WERI-Rb-1 (cell line): ENCODE data around the gene ROBO1.

ENCODE experiments used
- DNase-seq: peaks from one replicate; pipeline ENCODE4 v3.0.0-alpha.2; 2020
- H3K27ac ChIP-seq: fragments of 250-450 bp; sonication (Bioruptor Pico); 2 replicates; pipeline ENCODE4 v1.5.1; 2020; ENCODE audit warnings: mild to moderate bottlenecking, moderate library complexity
- H3K27me3 ChIP-seq: fragments of 250-450 bp; sonication (Bioruptor Pico); 2 replicates; pipeline ENCODE4 v1.5.1; 2021; ENCODE audit warnings: mild to moderate bottlenecking, low read depth, moderate library complexity; ENCODE audit not compliant: insufficient read depth, severe bottlenecking
- H3K36me3 ChIP-seq: fragments of 250-450 bp; sonication (Bioruptor Pico); 2 replicates; pipeline ENCODE4 v1.5.1; 2020; ENCODE audit warnings: mild to moderate bottlenecking, moderate library complexity
- H3K4me3 ChIP-seq: 2 replicates; pipeline ENCODE4 v1.5.1; 2011; ENCODE audit warnings: low read depth, mild to moderate bottlenecking, control low read depth, low read length
- H3K9me3 ChIP-seq: fragments of 250-450 bp; sonication (Bioruptor Pico); 2 replicates; pipeline ENCODE4 v1.5.1; 2021; ENCODE audit warnings: mild to moderate bottlenecking, moderate library complexity; ENCODE audit not compliant: severe bottlenecking
- TF ChIP-seq, protein P1 (sequence below): IDR thresholded peaks from 2 replicates; pipeline ENCODE4 v1.5.1; 2011; ENCODE audit warnings: low read depth, mild to moderate bottlenecking, control low read depth, inconsistent platforms, low read length

The ROBO1 gene

GRCh38 chr3:78977073-78977472 lies 790.7 kb downstream of the ROBO1 start:
- H3K36me3 ChIP-seq = no peaks in the 10 kb centered on the region; the same call in 1 of the 2 replicates
- DNase-seq = no peak
- H3K27me3 ChIP-seq = no peaks in the 10 kb centered on the region
- H3K4me3 ChIP-seq = no peak overlapping the region
- no peaks in the 10 kb centered on the region for H3K9me3 ChIP-seq
- TF ChIP-seq, protein P1, sequence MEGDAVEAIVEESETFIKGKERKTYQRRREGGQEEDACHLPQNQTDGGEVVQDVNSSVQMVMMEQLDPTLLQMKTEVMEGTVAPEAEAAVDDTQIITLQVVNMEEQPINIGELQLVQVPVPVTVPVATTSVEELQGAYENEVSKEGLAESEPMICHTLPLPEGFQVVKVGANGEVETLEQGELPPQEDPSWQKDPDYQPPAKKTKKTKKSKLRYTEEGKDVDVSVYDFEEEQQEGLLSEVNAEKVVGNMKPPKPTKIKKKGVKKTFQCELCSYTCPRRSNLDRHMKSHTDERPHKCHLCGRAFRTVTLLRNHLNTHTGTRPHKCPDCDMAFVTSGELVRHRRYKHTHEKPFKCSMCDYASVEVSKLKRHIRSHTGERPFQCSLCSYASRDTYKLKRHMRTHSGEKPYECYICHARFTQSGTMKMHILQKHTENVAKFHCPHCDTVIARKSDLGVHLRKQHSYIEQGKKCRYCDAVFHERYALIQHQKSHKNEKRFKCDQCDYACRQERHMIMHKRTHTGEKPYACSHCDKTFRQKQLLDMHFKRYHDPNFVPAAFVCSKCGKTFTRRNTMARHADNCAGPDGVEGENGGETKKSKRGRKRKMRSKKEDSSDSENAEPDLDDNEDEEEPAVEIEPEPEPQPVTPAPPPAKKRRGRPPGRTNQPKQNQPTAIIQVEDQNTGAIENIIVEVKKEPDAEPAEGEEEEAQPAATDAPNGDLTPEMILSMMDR = no peak
- H3K27ac ChIP-seq = peak overlapping the region; percentile 42

DNA sequence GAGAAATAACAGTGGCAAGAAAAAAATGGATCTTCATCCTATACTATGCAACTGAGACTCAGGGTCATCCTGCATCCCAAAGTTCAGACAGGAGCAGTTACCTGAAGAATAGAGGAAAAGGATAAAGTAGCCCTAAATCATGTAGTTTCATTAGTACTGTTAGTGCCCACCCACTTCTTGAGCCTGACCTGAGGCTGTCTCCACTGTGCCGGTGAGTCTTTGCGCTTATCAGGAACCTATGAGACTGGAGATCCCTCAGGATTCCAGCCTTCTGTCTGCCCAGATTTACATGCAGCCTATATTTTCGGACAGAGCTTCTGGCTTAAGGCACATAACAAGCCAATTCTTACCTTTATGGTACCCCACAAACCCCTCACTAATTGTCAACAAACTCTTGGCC lies 791.6 kb downstream of the ROBO1 start:
- Histone ChIP-seq H3K27ac (peak overlapping the region; percentile 42; the same call in 1 of the 2 replicates), H3K36me3 (no peaks in the 10 kb centered on the region; the same call in 1 of the 2 replicates), H3K27me3 (no peaks in the 10 kb centered on the region), H3K4me3 (no peak overlapping the region), H3K9me3 (no peaks in the 10 kb centered on the region)
- TF ChIP-seq, protein P1 = no peak
- no peak for DNase-seq

DNA sequence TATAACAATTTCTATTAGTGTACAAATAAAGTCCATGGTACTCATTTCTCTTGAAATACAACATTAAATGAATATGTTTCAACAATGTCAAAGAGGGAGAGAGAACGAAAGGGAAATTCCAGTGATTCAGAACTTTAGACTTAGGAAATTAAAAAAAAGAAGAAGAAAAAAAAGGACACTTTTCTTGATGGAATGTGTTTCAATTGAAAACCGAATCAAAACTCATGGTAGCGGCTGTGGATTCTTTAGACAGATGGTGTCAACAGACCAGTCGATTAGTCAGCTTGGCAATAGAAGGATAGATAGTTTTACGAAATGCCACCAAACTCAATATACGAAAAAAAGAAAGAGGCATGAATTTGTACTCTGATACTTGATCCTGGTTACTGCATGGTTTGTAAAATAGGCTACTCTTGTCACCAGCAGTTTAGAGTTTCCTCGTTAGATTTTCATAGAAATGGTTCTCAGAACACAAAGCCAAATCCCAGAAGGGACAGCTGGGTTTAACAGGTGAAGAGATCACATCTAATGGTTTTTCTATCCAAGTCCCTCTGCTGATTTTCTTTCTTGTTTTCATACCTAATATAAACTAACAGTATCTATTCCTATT lies 793.5 kb downstream of the ROBO1 start:
- Histone ChIP-seq H3K4me3 (no peak overlapping the region), H3K36me3 (no peaks in the 10 kb centered on the region; the same call in 1 of the 2 replicates), H3K9me3 (no peaks in the 10 kb centered on the region), H3K27ac (peak overlapping the region; percentile 55), H3K27me3 (no peaks in the 10 kb centered on the region)
- TF ChIP-seq, protein P1 = no peak
- DNase-seq = no peak

DNA sequence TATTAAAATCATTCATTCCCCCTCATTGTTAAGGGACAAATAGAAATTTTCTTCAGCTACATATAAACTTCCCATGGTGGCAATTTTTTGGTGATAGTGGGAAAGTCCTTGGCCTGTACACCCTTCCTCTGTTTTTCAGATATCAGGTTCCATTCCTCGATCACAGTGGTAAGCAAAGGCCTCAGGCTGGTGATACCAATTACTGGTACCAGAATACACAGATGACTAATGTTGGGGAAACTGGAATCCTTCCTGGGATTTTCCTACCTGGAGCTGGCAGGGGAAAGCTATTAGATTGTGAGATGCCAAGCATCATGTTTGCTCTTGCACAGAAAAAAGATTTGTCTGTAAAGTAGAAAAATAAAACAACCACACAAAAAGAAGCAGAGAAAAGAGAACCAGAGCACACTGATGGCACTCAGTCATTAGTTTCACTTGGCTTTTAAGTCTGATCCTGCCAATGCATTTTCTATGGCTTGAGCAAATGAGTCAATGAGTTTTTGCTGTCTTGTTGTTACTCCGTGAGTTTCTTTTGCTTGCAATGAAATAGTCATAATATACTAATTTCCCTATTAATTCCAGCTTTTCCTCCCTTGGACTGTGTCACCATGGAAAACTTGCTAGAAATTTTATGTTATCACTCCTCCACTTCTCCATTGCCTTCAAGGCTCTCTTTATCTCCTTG lies 795.0 kb downstream of the ROBO1 start:
- H3K9me3 ChIP-seq = no peaks in the 10 kb centered on the region
- no peak overlapping the region for H3K27ac ChIP-seq
- H3K4me3 ChIP-seq = no peak overlapping the region
- TF ChIP-seq, protein P1 = no peak
- no peaks in the 10 kb centered on the region for H3K27me3 ChIP-seq
- no peaks in the 10 kb centered on the region; the same call in 1 of the 2 replicates for H3K36me3 ChIP-seq
- no peak for DNase-seq

DNA sequence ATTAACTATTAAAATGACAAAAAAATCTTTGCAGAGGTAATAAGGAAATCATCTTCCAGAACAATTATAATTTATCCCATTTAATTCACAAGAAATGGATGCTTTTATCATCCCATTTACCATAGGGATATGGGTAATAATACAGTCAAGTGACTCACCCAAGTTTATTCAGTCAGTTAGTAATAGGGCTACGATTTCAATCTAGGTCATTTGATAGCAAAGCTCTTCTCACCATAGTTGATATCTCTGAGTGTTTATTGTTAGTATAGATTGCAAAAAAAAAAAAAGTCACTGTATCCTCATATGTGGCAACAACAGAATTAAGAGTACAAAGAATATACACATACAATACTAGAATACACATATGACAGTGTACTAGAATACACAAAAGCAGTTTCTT lies 797.1 kb downstream of the ROBO1 start:
- Histone ChIP-seq H3K9me3 (no peaks in the 10 kb centered on the region), H3K27ac (no peak overlapping the region), H3K36me3 (no peaks in the 10 kb centered on the region; the same call in none of the 2 replicates), H3K4me3 (no peak overlapping the region), H3K27me3 (no peaks in the 10 kb centered on the region)
- TF ChIP-seq, protein P1 = no peak
- no peak for DNase-seq
